H1 (cell line): Measurements from ENCODE around the gene DENND2C. TPM values are rescaled to one million over a fixed set of nuclear protein-coding genes. Genes with fewer than 3 reads are reported as not detected.

ENCODE experiments used
- CTCF ChIA-PET: fragments of 300-600 bp; sonication (Branson Sonifier 250); formaldehyde crosslinking; loops from one replicate; lab custom pipeline; 2021; ENCODE audit not compliant: partially characterized antibody; lab: Charles Lee
- POLR2A ChIA-PET: fragments of 300-600 bp; sonication (Branson Sonifier 250); formaldehyde crosslinking; loops from one replicate; lab custom pipeline; 2021; ENCODE audit warnings: inconsistent platforms; ENCODE audit not compliant: partially characterized antibody; lab: Charles Lee
- DNase-seq, 2 experiments: peaks; one replicate each; pipeline versions ENCODE4 v3.0.0 to v3.0.0-alpha.2; 2010 to 2022; ENCODE audit warnings: low spot score in 2 of 2, low read depth in 1 of 2, mixed read lengths in 1 of 2
- FAIRE-seq: peaks from 2 replicates; lab custom pipeline; 2011; peaks lifted over from hg19 to GRCh38; lab: Jason Lieb, UNC
- H2AFZ ChIP-seq: 2 replicates; pipeline ENCODE4 v1.8.1; 2012; ENCODE audit warnings: low read length, inconsistent platforms
- H2AK5ac ChIP-seq: 2 replicates; pipeline ENCODE4 v1.6.1; 2013; ENCODE audit warnings: low read depth, low read length
- H2BK120ac ChIP-seq: replicated peaks from 2 replicates; pipeline ENCODE3; 2013; ENCODE audit warnings: low read depth, low read length, inconsistent platforms
- H2BK12ac ChIP-seq: 2 replicates; pipeline ENCODE4 v1.6.1; 2013; ENCODE audit warnings: low read depth, low read length
- H2BK15ac ChIP-seq: 2 replicates; pipeline ENCODE4 v1.6.1; 2013; ENCODE audit warnings: low read length
- H2BK20ac ChIP-seq: 2 replicates; pipeline ENCODE4 v1.6.1; 2013; ENCODE audit warnings: low read length
- H2BK5ac ChIP-seq: 2 replicates; pipeline ENCODE4 v1.6.1; 2013; ENCODE audit warnings: low read depth, low read length
- H3K14ac ChIP-seq: 2 replicates; pipeline ENCODE4 v1.6.1; 2013; ENCODE audit warnings: inconsistent platforms; ENCODE audit not compliant: insufficient read length
- H3K18ac ChIP-seq: 2 replicates; pipeline ENCODE4 v1.6.1; 2013; ENCODE audit warnings: low read length; ENCODE audit errors: extremely low read depth
- H3K23ac ChIP-seq: 2 replicates; pipeline ENCODE4 v1.6.1; 2013; ENCODE audit warnings: inconsistent platforms; ENCODE audit not compliant: insufficient read length
- H3K23me2 ChIP-seq: 2 replicates; pipeline ENCODE4 v1.6.1; 2013; ENCODE audit warnings: low read depth, low read length
- H3K27ac ChIP-seq: 2 replicates; pipeline ENCODE4 v1.6.1; 2011; ENCODE audit warnings: low read depth, low read length, inconsistent platforms
- H3K27me3 ChIP-seq, 4 experiments: replicated peaks in 1 of 4; 1 replicate in 1 of 4; 2 replicates in 3 of 4; pipeline versions ENCODE4 v1.6.1 to v1.8.1; 2011 to 2013; ENCODE audit warnings: low read length in 3 of 4, mild to moderate bottlenecking in 3 of 4, inconsistent platforms in 2 of 4, mixed read lengths in 2 of 4, moderate library complexity in 1 of 4; ENCODE audit not compliant: control insufficient read depth in 3 of 4, insufficient read depth in 3 of 4; ENCODE audit errors: extremely low read depth in 1 of 4
- H3K36me3 ChIP-seq, 4 experiments: 2 replicates each; pipeline versions ENCODE4 v1.6.1 to v1.8.1; 2011 to 2013; ENCODE audit warnings: mild to moderate bottlenecking in 4 of 4, low read length in 3 of 4, moderate library complexity in 2 of 4, control low read depth in 1 of 4, inconsistent platforms in 1 of 4; ENCODE audit not compliant: insufficient read depth in 4 of 4, control insufficient read depth in 2 of 4
- H3K4ac ChIP-seq: replicated peaks from 2 replicates; pipeline ENCODE3; 2013; ENCODE audit warnings: low read length, low read depth, mixed read lengths, inconsistent platforms; ENCODE audit not compliant: insufficient read length
- H3K4me1 ChIP-seq, 4 experiments: replicated peaks in 1 of 4; 1 replicate in 1 of 4; 2 replicates in 3 of 4; pipeline versions ENCODE4 v1.6.1 to v1.8.1; 2011 to 2013; ENCODE audit warnings: low read length in 3 of 4, inconsistent platforms in 2 of 4, mixed read lengths in 1 of 4; ENCODE audit not compliant: insufficient read depth in 4 of 4, control insufficient read depth in 3 of 4
- H3K4me2 ChIP-seq, 2 experiments: 2 replicates each; pipeline versions ENCODE4 v1.6.1 to v1.8.1; 2011 to 2013; ENCODE audit warnings: low read depth in 2 of 2, low read length in 2 of 2, control low read depth in 1 of 2, inconsistent platforms in 1 of 2, mild to moderate bottlenecking in 1 of 2; ENCODE audit not compliant: insufficient read depth in 1 of 2
- H3K4me3 ChIP-seq, 4 experiments: fragments of 200-600, 300-600 bp in 1 of 4; sonication (generic), shearing (Covaris generic), sonication (Bioruptor Twin) in 1 of 4; 2 replicates each; pipeline versions ENCODE4 v1.5.1 to v1.8.1; 2011 to 2016; ENCODE audit warnings: low read length in 4 of 4, low read depth in 3 of 4, control low read depth in 2 of 4, inconsistent platforms in 2 of 4, mild to moderate bottlenecking in 2 of 4, mixed read lengths in 1 of 4, moderate library complexity in 1 of 4; ENCODE audit not compliant: insufficient read depth in 2 of 4; ENCODE audit errors: extremely low read depth in 1 of 4
- H3K56ac ChIP-seq: replicated peaks from 2 replicates; pipeline ENCODE3; 2013; ENCODE audit warnings: low read depth, mild to moderate bottlenecking, mixed read lengths, low read length, inconsistent platforms; ENCODE audit not compliant: insufficient read length
- H3K79me1 ChIP-seq: 2 replicates; pipeline ENCODE4 v1.6.1; 2013; ENCODE audit warnings: low read depth, low read length, control low read depth
- H3K79me2 ChIP-seq, 2 experiments: 2 replicates each; pipeline versions ENCODE4 v1.6.1 to v1.8.1; 2012 to 2013; ENCODE audit warnings: low read length in 2 of 2, mild to moderate bottlenecking in 2 of 2, inconsistent platforms in 1 of 2; ENCODE audit not compliant: insufficient read depth in 2 of 2, control insufficient read depth in 1 of 2
- H3K9ac ChIP-seq, 4 experiments: replicated peaks in 1 of 4; 1 replicate in 1 of 4; 2 replicates in 3 of 4; pipeline versions ENCODE4 v1.6.1 to v1.8.1; 2011 to 2013; ENCODE audit warnings: low read depth in 3 of 4, low read length in 3 of 4, control low read depth in 2 of 4, mild to moderate bottlenecking in 2 of 4, moderate library complexity in 2 of 4, inconsistent platforms in 1 of 4; ENCODE audit errors: extremely low read depth in 1 of 4
- H3K9me3 ChIP-seq, 2 experiments: 2 replicates each; pipeline versions ENCODE4 v1.6.1 to v1.8.1; 2012 to 2013; ENCODE audit warnings: mild to moderate bottlenecking in 2 of 2, moderate library complexity in 2 of 2, control low read depth in 1 of 2, inconsistent platforms in 1 of 2, low read depth in 1 of 2, low read length in 1 of 2, mixed read lengths in 1 of 2; ENCODE audit not compliant: insufficient read depth in 2 of 2
- H4K20me1 ChIP-seq, 2 experiments: replicated peaks in 1 of 2; 2 replicates each; pipeline versions ENCODE3 to v1.8.1; 2011 to 2013; ENCODE audit warnings: inconsistent platforms in 2 of 2, low read length in 2 of 2, mild to moderate bottlenecking in 1 of 2; ENCODE audit not compliant: insufficient read depth in 2 of 2, control insufficient read depth in 1 of 2
- H4K5ac ChIP-seq: 2 replicates; pipeline ENCODE4 v1.6.1; 2013; ENCODE audit warnings: low read length, low read depth, mixed read lengths, inconsistent platforms; ENCODE audit not compliant: insufficient read length
- H4K8ac ChIP-seq: 2 replicates; pipeline ENCODE4 v1.8.0; 2013; ENCODE audit warnings: mild to moderate bottlenecking, moderate library complexity, low read length, inconsistent platforms; ENCODE audit not compliant: insufficient read depth; ENCODE audit errors: extremely low read depth
- H4K91ac ChIP-seq: replicated peaks from 2 replicates; pipeline ENCODE3; 2013; ENCODE audit warnings: low read length, mixed read lengths, inconsistent platforms; ENCODE audit not compliant: insufficient read length
- BRCA1 ChIP-seq: IDR thresholded peaks from 2 replicates; pipeline ENCODE4 v1.6.1; 2012; ENCODE audit warnings: low read depth, low read length, improper control_type of control experiment
- CTBP2 ChIP-seq: IDR thresholded peaks from 2 replicates; pipeline ENCODE4 v1.7.0; 2011; ENCODE audit warnings: borderline replicate concordance, mild to moderate bottlenecking, moderate library complexity, mixed read lengths, low read length; ENCODE audit not compliant: insufficient read depth, insufficient read length
- EZH2 ChIP-seq: fragments of 200-600 bp; sonication (generic); IDR thresholded peaks from 2 replicates; pipeline ENCODE4 v1.7.1; 2012; ENCODE audit warnings: low read depth, mild to moderate bottlenecking, moderate library complexity, low read length, inconsistent platforms; ENCODE audit not compliant: severe bottlenecking
- HDAC2 ChIP-seq, 2 experiments: fragments of 300-600 bp in 1 of 2; sonication (generic) in 1 of 2; IDR thresholded peaks; 2 replicates each; pipeline ENCODE4 v1.6.1; 2011 to 2012; ENCODE audit warnings: low read depth in 2 of 2, low read length in 2 of 2, mild to moderate bottlenecking in 2 of 2, moderate library complexity in 2 of 2, borderline replicate concordance in 1 of 2, inconsistent platforms in 1 of 2
- KDM5A ChIP-seq: fragments of 200-600 bp; IDR thresholded peaks from 2 replicates; pipeline ENCODE4 v1.7.1; 2012; ENCODE audit warnings: mild to moderate bottlenecking, low read length, inconsistent platforms, mixed read lengths
- RAD21 ChIP-seq, 2 experiments: IDR thresholded peaks in 1 of 2; conservative IDR thresholded peaks in 1 of 2; 2 replicates each; pipeline ENCODE4 v1.6.1; 2011; ENCODE audit warnings: low read depth in 2 of 2, low read length in 2 of 2, improper control_type of control experiment in 1 of 2, inconsistent platforms in 1 of 2, mild to moderate bottlenecking in 1 of 2, moderate library complexity in 1 of 2
- RNF2 ChIP-seq: fragments of 200-900, 300-1000 bp; sonication (generic); IDR thresholded peaks from 2 replicates; pipeline ENCODE4 v1.7.1; 2016; ENCODE audit warnings: borderline replicate concordance, low read depth, mild to moderate bottlenecking, antibody characterized with exemption, low read length; ENCODE audit not compliant: poor library complexity, severe bottlenecking; ENCODE audit errors: missing control alignments
- SIX5 ChIP-seq: IDR thresholded peaks from 2 replicates; pipeline ENCODE4 v1.6.1; 2011; ENCODE audit warnings: mild to moderate bottlenecking, low read depth, low read length
- SP1 ChIP-seq: IDR thresholded peaks from 2 replicates; pipeline ENCODE4 v1.6.1; 2011; ENCODE audit warnings: low read depth, low read length
- SP2 ChIP-seq: IDR thresholded peaks from 2 replicates; pipeline ENCODE4 v1.6.1; 2012; ENCODE audit warnings: mild to moderate bottlenecking, low read length, inconsistent platforms
- ZNF274 ChIP-seq: IDR thresholded peaks from 2 replicates; pipeline ENCODE4 v1.7.0; 2012; ENCODE audit warnings: low read length, borderline replicate concordance; ENCODE audit errors: extremely low read depth
- WGBS, 2 experiments: shearing (Covaris generic) in 1 of 2; methylation state at CpG; one replicate each; pipeline versions ENCODE4 v1.1.6 to v1.1.7; 2013 to 2015; ENCODE audit warnings: low lambda C conversion rate in 2 of 2, mixed read lengths in 2 of 2, inconsistent platforms in 1 of 2, low coverage in 1 of 2, missing lambda C conversion rate in 1 of 2; ENCODE audit not compliant: insufficient replicate concordance in 2 of 2, insufficient coverage in 1 of 2, insufficient read length in 1 of 2; ENCODE audit errors: extremely low coverage in 1 of 2, missing lambda C conversion rate in 1 of 2; 5-methylcytosine and 5-hydroxymethylcytosine counted together
- polyA plus RNA-seq, 7 experiments: library from polyadenylated mRNA; depleted of rRNA in 3 of 7; stranded (reverse) in 5 of 7; unstranded in 2 of 7; fragments of >200 nt in 5 of 7; fragments of 200-250 nt in 2 of 7; gene quantifications; 1 replicate in 5 of 7; 2 replicates in 1 of 7; 4 replicates in 1 of 7; pipeline versions ENCODE4 v1.2.1 to v1.2.3, GENCODE V29; 2011 to 2013; ENCODE audit warnings: missing spikeins in 2 of 7, mixed read lengths in 2 of 7
- total RNA-seq: library from RNA; stranded (reverse); fragmentation: NEBNext Ultra II Directional; extraction: Animal tissue kit (Norgen Biotek cat#: 25700); gene quantifications from 2 replicates; pipeline ENCODE4 v1.2.1, GENCODE V29; 2021

The DENND2C gene
- total and polyA plus RNA-seq, 2 of the 8 experiments (the other 6 are each of a cell fraction or from before 2014, with no cell fraction given) = 1.8 to 5.5 TPM

- H4K20me1 ChIP-seq = no peaks in the 10 kb centered on the region
- H3K27me3 ChIP-seq = no peaks in the 10 kb centered on the region
- no peak overlapping the region for H3K4ac ChIP-seq
- H3K36me3 ChIP-seq = no peaks in the 10 kb centered on the region; a peak in 1 of 8 replicates
- no peak for TF ChIP-seq KDM5A
- no peak for TF ChIP-seq SP1
- no peak for TF ChIP-seq ZNF274
- TF ChIP-seq HDAC2 (IDR thresholded peaks at IDR 0.05; ENCODE audit: borderline replicate concordance in 1 of 2, low read depth in 2 of 2, low read length in 2 of 2) = no peak
- no peak for TF ChIP-seq SIX5
- no peak for TF ChIP-seq EZH2
- no peak for TF ChIP-seq SP2
- TF ChIP-seq RNF2 = no peak
- no peak for TF ChIP-seq BRCA1
- no peak for TF ChIP-seq RAD21 (IDR thresholded peaks at IDR 0.05 in 1 of 2, conservative IDR thresholded peaks at IDR 0.05 in 1 of 2; ENCODE audit: low read depth in 2 of 2, low read length in 2 of 2)
- TF ChIP-seq CTBP2 = no peak
- no peak overlapping the region for H2AFZ ChIP-seq
- no peak overlapping the region for H4K91ac ChIP-seq
- H3K4me2 ChIP-seq = no peak overlapping the region
- H3K9ac ChIP-seq = no peak overlapping the region
- no peak overlapping the region for H3K18ac ChIP-seq
- no peak overlapping the region for H3K4me3 ChIP-seq
- H3K9me3 ChIP-seq = no peaks in the 10 kb centered on the region
- no peak for FAIRE-seq
- no peak overlapping the region for H2BK12ac ChIP-seq
- no peak overlapping the region for H3K23ac ChIP-seq
- H3K79me2 ChIP-seq = no peaks in the 10 kb centered on the region
- H2BK120ac ChIP-seq = no peak overlapping the region
- H2BK15ac ChIP-seq = no peak overlapping the region
- 75% methylated on average over 4 of the region's 4 CpGs; no CpG with 5 or more reads in 1 of the 2 experiments for WGBS, 2 experiments
- H2AK5ac ChIP-seq = no peak overlapping the region
- POLR2A ChIA-PET = interaction anchor here (0.6 to 3.0 kb wide), 2 partner anchors 12 to 55 kb away, joined by 3 to 12 read pairs; no protein-coding TSS in a partner anchor
- no peak overlapping the region for H4K8ac ChIP-seq
- no peak overlapping the region for H4K5ac ChIP-seq
- no peak overlapping the region for H3K56ac ChIP-seq
- CTCF ChIA-PET = interaction anchor here (0.6 kb wide), 2 partner anchors 12 to 16 kb away, joined by 3 read pairs; partner anchors contain the start of gene NRAS
- no peak overlapping the region for H3K14ac ChIP-seq
- H2BK20ac ChIP-seq = no peak overlapping the region
- no peak overlapping the region for H2BK5ac ChIP-seq
- H3K4me1 ChIP-seq = no peaks in the 10 kb centered on the region
- H3K27ac ChIP-seq = no peak overlapping the region
- H3K23me2 ChIP-seq = no peaks in the 10 kb centered on the region
- H3K79me1 ChIP-seq = no peaks in the 10 kb centered on the region
- DNase-seq = no peak
Observed at GRCh38 chr1:114700036-114700600, 30.3 kb upstream of the DENND2C start.
